ENCODE data around the gene CCT7.

- no peak for TF ChIP-seq CTCF (IDR thresholded peaks at IDR 0.05)
- no peak for TF ChIP-seq POLR2A (IDR thresholded peaks at IDR 0.05)
These were observed 46.6 kb upstream of the CCT7 start for GRCh38 chr2:73187549-73187948.

Data from adrenal gland (tissue), 5 donors.